Transverse colon (tissue), 4 donors: Measurements from ENCODE around the gene MAST4.

ENCODE experiments used
- CTCF ChIP-seq, 5 experiments: fragments of 200-600 bp in 3 of 5; fragments of 450-650 bp in 2 of 5; sonication (generic) in 3 of 5; IDR thresholded peaks; 1 replicate in 2 of 5; 2 replicates in 3 of 5; pipeline ENCODE4 v1.5.1; 2016 to 2017; ENCODE audit warnings: antibody characterized with exemption in 5 of 5, inconsistent platforms in 3 of 5, mild to moderate bottlenecking in 2 of 5, moderate library complexity in 1 of 5
- EP300 ChIP-seq: sonication (generic); formaldehyde crosslinking; IDR thresholded peaks from one replicate; pipeline ENCODE4 v1.6.1; 2017; ENCODE audit warnings: antibody characterized with exemption, low read depth
- POLR2A ChIP-seq: fragments of 450-650 bp; IDR thresholded peaks from one replicate; pipeline ENCODE4 v1.6.1; 2016; ENCODE audit warnings: antibody characterized with exemption, mild to moderate bottlenecking, moderate library complexity
- POLR2AphosphoS5 ChIP-seq, 3 donors: sonication (generic); formaldehyde crosslinking; IDR thresholded peaks; one replicate each; pipeline ENCODE4 v1.6.1; 2016; ENCODE audit warnings: antibody characterized with exemption in 3 of 3

- TF ChIP-seq CTCF (IDR thresholded peaks at IDR 0.05) (no peak), POLR2A (no peak), EP300 (no peak), POLR2AphosphoS5 (IDR thresholded peaks at IDR 0.05) (no peak)
Measured at GRCh38 chr5:66994790-66995189, 398.6 kb downstream of the MAST4 start.
